ENCODE results near the gene TMX2.

DNA sequence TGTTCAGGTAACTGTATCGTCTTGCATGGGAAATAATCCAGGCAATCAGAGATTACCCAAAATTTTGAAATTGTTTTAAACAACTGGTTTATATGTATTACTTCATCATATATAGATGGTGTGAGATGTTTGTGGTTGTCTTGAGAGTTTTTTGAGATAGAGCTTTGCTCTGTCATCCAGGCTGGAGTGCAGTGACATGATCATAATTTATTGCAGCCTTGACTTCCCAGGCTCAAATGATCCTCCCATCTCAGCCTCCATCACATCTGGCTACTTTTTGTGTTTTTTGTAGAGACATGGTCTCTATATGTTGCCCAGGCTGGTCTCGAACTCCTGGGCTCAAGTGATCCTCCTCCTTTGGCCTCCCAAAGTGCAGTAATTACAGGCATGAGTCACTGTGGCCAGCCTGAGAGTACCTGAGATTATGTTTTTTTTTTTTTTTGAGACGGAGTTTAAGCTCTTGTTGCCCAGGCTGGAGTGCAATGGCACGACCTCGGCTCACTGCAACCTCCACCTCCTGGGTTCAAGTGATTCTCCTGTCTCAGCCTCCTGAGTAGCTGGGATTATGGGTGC lies 60.7 kb downstream of the TMX2 start:
- TF ChIP-seq TP53 (CRISPR knock-in tag; IDR thresholded peaks at IDR 0.05) (no peak), EHMT2 (IDR thresholded peaks at IDR 0.05; ENCODE audit: low read depth) (no peak), EP300 (IDR thresholded peaks at IDR 0.05) (no peak), POLR2A (IDR thresholded peaks at IDR 0.05; ENCODE audit: low read length) (no peak), SMC3 (IDR thresholded peaks at IDR 0.05) (no peak), MAFK (IDR thresholded peaks at IDR 0.05; ENCODE audit: partially characterized antibody) (no peak), SREBF2 (IDR thresholded peaks at IDR 0.05) (no peak), KDM1A (IDR thresholded peaks at IDR 0.05; ENCODE audit: low read depth) (no peak), HDAC2 (IDR thresholded peaks at IDR 0.05) (no peak)
- TF ChIP-seq, protein P1, sequence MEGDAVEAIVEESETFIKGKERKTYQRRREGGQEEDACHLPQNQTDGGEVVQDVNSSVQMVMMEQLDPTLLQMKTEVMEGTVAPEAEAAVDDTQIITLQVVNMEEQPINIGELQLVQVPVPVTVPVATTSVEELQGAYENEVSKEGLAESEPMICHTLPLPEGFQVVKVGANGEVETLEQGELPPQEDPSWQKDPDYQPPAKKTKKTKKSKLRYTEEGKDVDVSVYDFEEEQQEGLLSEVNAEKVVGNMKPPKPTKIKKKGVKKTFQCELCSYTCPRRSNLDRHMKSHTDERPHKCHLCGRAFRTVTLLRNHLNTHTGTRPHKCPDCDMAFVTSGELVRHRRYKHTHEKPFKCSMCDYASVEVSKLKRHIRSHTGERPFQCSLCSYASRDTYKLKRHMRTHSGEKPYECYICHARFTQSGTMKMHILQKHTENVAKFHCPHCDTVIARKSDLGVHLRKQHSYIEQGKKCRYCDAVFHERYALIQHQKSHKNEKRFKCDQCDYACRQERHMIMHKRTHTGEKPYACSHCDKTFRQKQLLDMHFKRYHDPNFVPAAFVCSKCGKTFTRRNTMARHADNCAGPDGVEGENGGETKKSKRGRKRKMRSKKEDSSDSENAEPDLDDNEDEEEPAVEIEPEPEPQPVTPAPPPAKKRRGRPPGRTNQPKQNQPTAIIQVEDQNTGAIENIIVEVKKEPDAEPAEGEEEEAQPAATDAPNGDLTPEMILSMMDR (IDR thresholded peaks at IDR 0.05) = no peak
